Erythroblast (primary cell): ENCODE results near the gene ADPRS.

ENCODE experiments used
- GATA1 ChIP-seq: IDR thresholded peaks from 2 replicates; pipeline ENCODE4 v1.6.1; 2011; ENCODE audit warnings: low read depth, mild to moderate bottlenecking, control low read depth, low read length, moderate library complexity
- POLR2A ChIP-seq: IDR thresholded peaks from 2 replicates; pipeline ENCODE4 v1.6.1; 2011; ENCODE audit warnings: mild to moderate bottlenecking, low read length

DNA sequence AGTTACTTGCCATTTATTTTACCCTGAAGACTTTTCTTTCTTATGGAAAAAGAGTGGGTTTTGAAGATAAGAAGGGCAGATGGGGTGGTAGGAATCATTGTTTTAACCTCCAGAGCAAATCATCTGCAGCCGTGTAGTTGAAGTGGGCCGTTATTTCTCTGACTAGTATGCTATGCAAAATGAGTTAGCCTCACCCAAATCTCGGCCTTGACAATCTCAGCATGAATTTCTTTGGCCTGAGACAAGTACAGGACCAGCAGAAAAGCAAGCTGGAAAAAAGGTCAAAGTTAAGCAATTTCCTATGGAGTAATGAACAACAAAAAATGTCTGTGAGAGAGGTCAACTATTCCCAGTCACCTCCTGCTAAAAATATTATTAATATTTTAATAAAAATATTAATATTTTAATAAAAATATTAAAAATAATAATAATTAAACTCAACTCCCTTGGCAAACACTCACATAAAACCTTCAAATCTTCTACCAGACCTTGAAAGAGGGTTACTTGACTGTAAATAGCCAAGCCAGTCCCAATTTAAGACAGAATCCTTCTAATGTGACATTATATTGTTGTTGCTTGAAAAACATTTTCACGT is 11.6 kb upstream of the ADPRS start:
- no peak for TF ChIP-seq POLR2A
- TF ChIP-seq GATA1: no peak
